OCI-LY7 (cell line): ENCODE results near the gene LIMK1. TPM values are rescaled to one million over a fixed set of nuclear protein-coding genes. Genes with fewer than 3 reads are reported as not detected.

Experiments
- BruUV-seq: library from RNA; stranded (reverse); fragments of 400-500 nt; replicated peaks from 2 replicates; lab custom pipeline; 2021; lab: Mats Ljungman, UMichigan
- CTCF ChIA-PET: fragments of 300-600 bp; sonication (Branson Sonifier 250); formaldehyde crosslinking; loops from one replicate; lab custom pipeline; 2022; ENCODE audit warnings: antibody characterized with exemption; ENCODE audit not compliant: unreplicated experiment; lab: Charles Lee
- POLR2A ChIA-PET: fragments of 300-600 bp; sonication (Branson Sonifier 250); formaldehyde crosslinking; loops from one replicate; lab custom pipeline; 2022; ENCODE audit warnings: antibody characterized with exemption; lab: Charles Lee
- DNase-seq: peaks from one replicate; pipeline ENCODE4 v3.0.0-alpha.2; 2015; ENCODE audit warnings: low spot score
- H2AFZ ChIP-seq: fragments of 200-600 bp; sonication (generic), shearing (Covaris generic); 2 replicates; pipeline ENCODE4 v1.6.1; 2014; ENCODE audit warnings: mild to moderate bottlenecking, antibody characterized with exemption, low read length, moderate library complexity
- H3K27ac ChIP-seq: fragments of 200-600 bp; sonication (generic); 2 replicates; pipeline ENCODE4 v1.5.1; 2014; ENCODE audit warnings: mixed run types, low read depth, mild to moderate bottlenecking, moderate library complexity, low read length, inconsistent platforms; ENCODE audit not compliant: poor library complexity, severe bottlenecking
- H3K36me3 ChIP-seq: fragments of 200-600 bp; sonication (generic); 2 replicates; pipeline ENCODE4 v1.6.1; 2014; ENCODE audit warnings: mild to moderate bottlenecking, antibody characterized with exemption, low read length, moderate library complexity, mixed read lengths; ENCODE audit not compliant: insufficient read depth
- H3K4me1 ChIP-seq: fragments of 200-600 bp; sonication (generic); 2 replicates; pipeline ENCODE4 v1.5.1; 2014; ENCODE audit warnings: mild to moderate bottlenecking, low read length; ENCODE audit not compliant: insufficient read depth, poor library complexity, severe bottlenecking
- H3K4me2 ChIP-seq: fragments of 200-600 bp; sonication (generic); 2 replicates; pipeline ENCODE4 v1.6.1; 2014; ENCODE audit warnings: mild to moderate bottlenecking, low read length
- H3K4me3 ChIP-seq: fragments of 200-600 bp; sonication (generic); 2 replicates; pipeline ENCODE4 v1.5.1; 2014; ENCODE audit warnings: mild to moderate bottlenecking, low read depth, low read length; ENCODE audit not compliant: poor library complexity, severe bottlenecking
- H3K79me2 ChIP-seq: fragments of 200-600 bp; sonication (generic); 2 replicates; pipeline ENCODE4 v1.6.1; 2016; ENCODE audit warnings: low read depth, mild to moderate bottlenecking, low read length, moderate library complexity, mixed read lengths; ENCODE audit not compliant: insufficient read depth
- H3K9me2 ChIP-seq: fragments of 200-600 bp; sonication (generic); 2 replicates; pipeline ENCODE4 v1.6.1; 2016; ENCODE audit warnings: mild to moderate bottlenecking, low read length, mixed read lengths; ENCODE audit not compliant: insufficient read depth
- H3K9me3 ChIP-seq: fragments of 200-600 bp; sonication (generic); 2 replicates; pipeline ENCODE4 v1.6.1; 2014; ENCODE audit warnings: mild to moderate bottlenecking, mixed run types, low read length, mixed read lengths
- H4K20me1 ChIP-seq: fragments of 200-600 bp; sonication (generic); 2 replicates; pipeline ENCODE4 v1.6.1; 2014; ENCODE audit warnings: mild to moderate bottlenecking, antibody characterized with exemption, low read length, moderate library complexity, mixed read lengths; ENCODE audit not compliant: insufficient read depth
- EZH2phosphoT487 ChIP-seq: fragments of 200-600 bp; sonication (generic); IDR thresholded peaks from 2 replicates; pipeline ENCODE4 v1.6.1; 2018; ENCODE audit warnings: low read depth, borderline replicate concordance, mild to moderate bottlenecking, mixed run types, antibody characterized with exemption, low read length, moderate library complexity, mixed read lengths
- intact Hi-C: fragments of 100-400 bp; cut with micrococcal nuclease; formaldehyde crosslinking; loops from one replicate; pipeline ENCODE4 v1.10.0; 2022; ENCODE audit not compliant: unreplicated experiment
- total RNA-seq, 2 experiments: library from RNA; depleted of rRNA in 1 of 2; stranded (reverse); fragments of >200 nt in 1 of 2; shearing (Covaris generic) in 1 of 2; gene quantifications; 2 replicates each; pipeline ENCODE4 v1.2.3, GENCODE V29; 2014 to 2022
- TF ChIP-seq, protein P1 (sequence below): fragments of 200-600 bp; sonication (generic); conservative IDR thresholded peaks from 2 replicates; pipeline ENCODE4 v1.5.1; 2014; ENCODE audit warnings: mild to moderate bottlenecking, antibody characterized with exemption, low read length, moderate library complexity, mixed read lengths

The LIMK1 gene
- total RNA-seq, 2 experiments from 2014 or later = 31.7 to 67.3 TPM

DNA sequence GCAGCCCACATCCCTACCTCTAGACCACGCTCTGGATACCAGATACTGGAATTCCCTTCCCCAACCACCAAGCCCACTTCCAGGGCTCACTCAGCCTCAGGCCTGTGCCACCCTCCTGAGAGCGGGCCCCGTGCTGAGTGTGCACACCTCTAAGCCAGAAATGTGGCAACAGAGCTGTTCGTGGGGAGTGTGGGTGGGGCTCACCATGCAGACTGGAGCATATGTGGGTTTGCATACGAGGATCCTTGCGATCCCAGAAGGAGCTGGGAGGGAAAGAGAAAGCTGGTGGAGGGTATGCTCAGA, 13.0 kb upstream of the LIMK1 start:
- BruUV-seq = no TSS peak
- Histone ChIP-seq H3K4me1 (peaks cover 12% of the 10 kb centered on the region), H2AFZ (peak overlapping the region; percentile 12; the same call in 1 of the 2 replicates), H4K20me1 (no peaks in the 10 kb centered on the region), H3K27ac (no peak overlapping the region), H3K79me2 (no peaks in the 10 kb centered on the region), H3K9me3 (no peaks in the 10 kb centered on the region), H3K4me3 (no peak overlapping the region), H3K4me2 (no peak overlapping the region), H3K9me2 (no peaks in the 10 kb centered on the region), H3K36me3 (no peaks in the 10 kb centered on the region)
- CTCF ChIA-PET = interaction anchor here (1.0 kb wide), 1 partner anchor 111 kb away, joined by 3 read pairs; no protein-coding TSS in a partner anchor
- POLR2A ChIA-PET = interaction anchor here (0.9 to 1.6 kb wide), 7 partner anchors 9 to 140 kb away, joined by 3 to 5 read pairs (median 4); partner anchors contain the start of gene LIMK1
- intact Hi-C loops = no loop called here
- TF ChIP-seq, protein P1, sequence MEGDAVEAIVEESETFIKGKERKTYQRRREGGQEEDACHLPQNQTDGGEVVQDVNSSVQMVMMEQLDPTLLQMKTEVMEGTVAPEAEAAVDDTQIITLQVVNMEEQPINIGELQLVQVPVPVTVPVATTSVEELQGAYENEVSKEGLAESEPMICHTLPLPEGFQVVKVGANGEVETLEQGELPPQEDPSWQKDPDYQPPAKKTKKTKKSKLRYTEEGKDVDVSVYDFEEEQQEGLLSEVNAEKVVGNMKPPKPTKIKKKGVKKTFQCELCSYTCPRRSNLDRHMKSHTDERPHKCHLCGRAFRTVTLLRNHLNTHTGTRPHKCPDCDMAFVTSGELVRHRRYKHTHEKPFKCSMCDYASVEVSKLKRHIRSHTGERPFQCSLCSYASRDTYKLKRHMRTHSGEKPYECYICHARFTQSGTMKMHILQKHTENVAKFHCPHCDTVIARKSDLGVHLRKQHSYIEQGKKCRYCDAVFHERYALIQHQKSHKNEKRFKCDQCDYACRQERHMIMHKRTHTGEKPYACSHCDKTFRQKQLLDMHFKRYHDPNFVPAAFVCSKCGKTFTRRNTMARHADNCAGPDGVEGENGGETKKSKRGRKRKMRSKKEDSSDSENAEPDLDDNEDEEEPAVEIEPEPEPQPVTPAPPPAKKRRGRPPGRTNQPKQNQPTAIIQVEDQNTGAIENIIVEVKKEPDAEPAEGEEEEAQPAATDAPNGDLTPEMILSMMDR = no peak
- no peak for TF ChIP-seq EZH2phosphoT487
- DNase-seq = no peak

DNA sequence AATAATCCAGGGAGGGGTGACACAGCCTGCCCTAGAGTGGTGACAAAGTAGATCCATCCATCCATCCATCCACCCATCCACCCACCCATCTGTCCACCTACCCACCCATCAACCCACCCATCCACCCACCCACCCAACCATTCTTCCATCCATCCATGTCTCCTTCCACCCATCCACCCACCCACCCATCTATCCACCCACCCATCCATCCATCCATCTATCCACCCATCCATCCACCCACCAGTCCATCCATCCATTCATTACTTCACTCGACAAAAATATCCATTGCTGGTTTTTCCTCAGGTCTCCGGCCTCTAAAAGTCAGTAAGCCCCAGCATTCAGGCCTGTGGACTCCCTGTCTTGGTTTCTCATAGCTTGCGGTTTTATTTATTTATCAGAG, 12.5 kb upstream of the LIMK1 start:
- intact Hi-C loops = no loop called here
- Histone ChIP-seq H2AFZ (no peak overlapping the region), H4K20me1 (no peaks in the 10 kb centered on the region), H3K4me3 (no peak overlapping the region), H3K36me3 (no peaks in the 10 kb centered on the region), H3K27ac (no peak overlapping the region), H3K4me2 (no peak overlapping the region), H3K9me2 (no peaks in the 10 kb centered on the region), H3K79me2 (no peaks in the 10 kb centered on the region), H3K9me3 (no peaks in the 10 kb centered on the region), H3K4me1 (peaks cover 12% of the 10 kb centered on the region)
- TF ChIP-seq, protein P1 = no peak
- TF ChIP-seq EZH2phosphoT487 = no peak
- BruUV-seq = no TSS peak
- ChIA-PET POLR2A (interaction anchor here (1.4 to 1.6 kb wide), 3 partner anchors 8 to 140 kb away, joined by 3 to 5 read pairs (median 5); partner anchors contain the start of gene LIMK1), CTCF (interaction anchor here (1.0 kb wide), 1 partner anchor 110 kb away, joined by 3 read pairs; no protein-coding TSS in a partner anchor)
- DNase-seq = no peak

DNA sequence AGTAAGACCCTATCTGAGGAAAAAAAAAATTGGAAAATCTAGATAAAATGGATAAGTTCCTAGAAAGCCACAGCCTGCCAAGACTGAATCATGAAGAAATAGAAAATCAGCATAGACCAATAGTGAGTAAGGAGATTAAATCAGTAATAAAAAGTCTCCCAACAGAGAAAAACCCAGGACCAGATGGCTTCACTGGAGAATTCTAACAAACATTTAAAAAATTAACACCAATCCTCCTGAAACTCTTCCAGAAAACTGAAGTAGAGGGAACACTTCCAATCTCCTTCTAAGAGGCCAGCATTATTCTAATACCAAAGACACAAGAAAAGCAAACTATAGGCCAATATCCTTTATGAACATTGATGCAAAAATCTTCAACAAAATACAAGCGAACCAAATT, 8.8 kb upstream of the LIMK1 start:
- H3K9me2 ChIP-seq = no peaks in the 10 kb centered on the region
- no peak overlapping the region for H3K27ac ChIP-seq
- peaks cover 10% of the 10 kb centered on the region for H3K4me1 ChIP-seq
- ChIA-PET POLR2A (interaction anchor here (0.6 kb wide), 1 partner anchor 401 kb away, joined by 4 read pairs; no protein-coding TSS in a partner anchor), CTCF (no interaction called here)
- intact Hi-C loops = no loop called here
- TF ChIP-seq, protein P1 = no peak
- no peak for TF ChIP-seq EZH2phosphoT487
- BruUV-seq = no TSS peak
- no peaks in the 10 kb centered on the region for H3K9me3 ChIP-seq
- H3K4me3 ChIP-seq = no peak overlapping the region
- H3K4me2 ChIP-seq = no peak overlapping the region
- no peak overlapping the region for H2AFZ ChIP-seq
- no peaks in the 10 kb centered on the region for H3K36me3 ChIP-seq
- H4K20me1 ChIP-seq = no peaks in the 10 kb centered on the region
- H3K79me2 ChIP-seq = no peaks in the 10 kb centered on the region
- DNase-seq = no peak
